Coronary artery (tissue), 2 donors: ENCODE measurements around the gene NUP50.

ENCODE experiments used
- DNase-seq: peaks from one replicate; pipeline ENCODE4 v3.0.0-alpha.2; 2017; ENCODE audit warnings: low spot score
- H3K27ac ChIP-seq, 2 donors: fragments of 200-600 bp; sonication (generic); one replicate each; pipeline ENCODE4 v1.5.1; 2016 to 2019
- H3K4me3 ChIP-seq: fragments of 200-600 bp; sonication (generic); 2 replicates; pipeline ENCODE4 v1.5.1; 2016; ENCODE audit warnings: mild to moderate bottlenecking, moderate library complexity
- CTCF ChIP-seq: fragments of 200-600 bp; sonication (generic); IDR thresholded peaks from one replicate; pipeline ENCODE4 v1.5.1; 2019; ENCODE audit warnings: antibody characterized with exemption

NUP50 gene

GRCh38 chr22:45163451-45164269 lies at the start of gene NUP50:
NUP50 (plus strand) TSS chr22:45163925; CDS start chr22:45168178, 4,253 bp downstream.
- peak; percentile 91 for DNase-seq
- Histone ChIP-seq H3K4me3 (peak within 1 kb of the TSS; percentile 82), H3K27ac (peak within 1 kb of the TSS; percentile 76 to 88)
- TF ChIP-seq CTCF, result no peak

GRCh38 chr22:45120440-45120839 lies 43.3 kb upstream of the NUP50 start:
- DNase-seq, result no peak
- H3K27ac ChIP-seq, result no peak overlapping the region
- no peak for TF ChIP-seq CTCF
- no peak overlapping the region for H3K4me3 ChIP-seq

- DNase-seq, result no peak
- TF ChIP-seq CTCF, result no peak
- no peak overlapping the region for H3K27ac ChIP-seq
- H3K4me3 ChIP-seq, result no peak overlapping the region
Measured at GRCh38 chr22:45120931-45121330, 42.8 kb upstream of the NUP50 start.

GRCh38 chr22:45124176-45124847 lies 39.4 kb upstream of the NUP50 start:
- H3K27ac ChIP-seq, result no peak overlapping the region

GRCh38 chr22:45125188-45125587 lies 38.5 kb upstream of the NUP50 start:
- H3K27ac ChIP-seq, result no peak overlapping the region
- no peak for DNase-seq
- no peak overlapping the region for H3K4me3 ChIP-seq
- no peak for TF ChIP-seq CTCF

More at GRCh38 chr22:45124176-45124847, 39.4 kb upstream of the NUP50 start:
- no peak overlapping the region for H3K4me3 ChIP-seq
- no peak for DNase-seq
- no peak for TF ChIP-seq CTCF

- Histone ChIP-seq H3K4me3 (no peak overlapping the region), H3K27ac (no peak overlapping the region)
- DNase-seq, result no peak
- no peak for TF ChIP-seq CTCF
Measured at GRCh38 chr22:45127866-45128265, 35.9 kb upstream of the NUP50 start.
